ENCODE results near the gene ATP9B. TPM values are rescaled to one million over a fixed set of nuclear protein-coding genes. Genes with fewer than 3 reads are reported as not detected.

ATP9B gene
- total and polyA plus RNA-seq, 12 donors: 6.7 to 19.7 (median 14.5) TPM

DNA sequence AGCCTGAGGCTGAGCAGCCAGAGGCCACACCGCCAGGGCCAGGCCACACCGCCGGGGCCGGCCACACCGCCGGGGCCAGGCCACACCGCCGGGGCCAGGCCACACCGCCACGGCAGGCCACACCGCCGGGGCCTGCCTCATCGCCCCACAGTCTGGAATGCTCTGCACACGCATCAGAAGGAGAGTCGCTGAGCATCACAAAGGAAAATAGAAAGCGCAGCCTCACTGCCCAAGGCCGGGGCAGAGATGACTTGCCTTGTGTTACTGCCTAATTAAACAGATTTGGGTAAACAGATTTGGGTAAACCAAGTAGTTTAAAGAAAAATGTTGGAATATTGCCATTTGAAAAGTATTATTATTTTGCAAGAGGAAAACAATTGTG is 316.1 kb downstream of the ATP9B start:
- intact Hi-C loops (cut with DNase I): no loop called here
- H3K4me1 ChIP-seq: peaks cover 0 to 13% (median 0%) of the 10 kb centered on the region in 9 donors
- TF ChIP-seq CTCF (IDR thresholded peaks at IDR 0.05): no peak

GRCh38 chr18:79385708-79386341 is 316.6 kb downstream of the ATP9B start:
- WGBS, 2 donors: 82 to 83% methylated on average over 21 of the region's 21 CpGs
- Histone ChIP-seq H3K36me3 (no peaks in the 10 kb centered on the region), H3K4me3 (no peak overlapping the region), H3K4me1 (peaks cover 0 to 13% (median 0%) of the 10 kb centered on the region in 9 donors), H3K27ac (no peak overlapping the region), H3K9me3 (no peaks in the 10 kb centered on the region), H3K27me3 (peaks cover 0 to 34% (median 16%) of the 10 kb centered on the region in 7 donors)
- no peak for TF ChIP-seq CTCF (IDR thresholded peaks at IDR 0.05)
- DNase-seq: no peak
- no peak for ATAC-seq
- intact Hi-C loops (cut with DNase I): no loop called here

More for the DNA sequence above, 316.1 kb downstream of the ATP9B start:
- Histone ChIP-seq H3K27me3 (peaks cover 0 to 30% (median 16%) of the 10 kb centered on the region in 7 donors), H3K9me3 (no peaks in the 10 kb centered on the region), H3K27ac (no peak overlapping the region), H3K4me3 (no peak overlapping the region), H3K36me3 (no peaks in the 10 kb centered on the region)
- WGBS, 2 donors: 73 to 78% methylated on average over 17 of the region's 17 CpGs
- DNase-seq (no peak), ATAC-seq (no peak)

DNA sequence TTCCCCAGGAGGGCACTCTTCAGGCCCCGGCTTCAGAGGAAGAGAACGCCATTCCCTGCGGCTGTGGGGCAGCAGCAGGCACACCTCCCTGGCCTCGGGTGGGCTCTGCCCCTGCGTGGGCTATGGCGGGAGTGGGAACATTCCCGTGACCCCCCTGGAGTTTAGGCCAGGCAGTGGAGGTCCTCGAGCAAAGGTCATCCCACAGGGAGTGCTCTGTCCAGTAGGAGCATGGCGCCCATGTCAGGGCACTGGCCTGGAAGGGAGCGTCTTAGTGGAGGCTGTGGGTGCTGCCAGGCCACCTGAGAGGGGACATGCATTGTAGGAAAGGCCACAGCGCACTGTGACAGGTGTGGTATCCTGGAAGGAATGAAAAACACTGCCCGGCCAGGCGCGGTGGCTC is 317.4 kb downstream of the ATP9B start:
- Histone ChIP-seq H3K36me3 (no peaks in the 10 kb centered on the region), H3K4me3 (no peak overlapping the region), H3K4me1 (peaks cover 0 to 13% (median 0%) of the 10 kb centered on the region in 9 donors), H3K27ac (no peak overlapping the region), H3K9me3 (no peaks in the 10 kb centered on the region), H3K27me3 (peaks cover 0 to 41% (median 16%) of the 10 kb centered on the region in 7 donors)
- no peak for TF ChIP-seq CTCF (IDR thresholded peaks at IDR 0.05)
- 90 to 94% methylated on average over 14 of the region's 14 CpGs for WGBS, 2 donors
- ATAC-seq (no peak), DNase-seq (no peak)
- intact Hi-C loops (cut with DNase I): no loop called here

GRCh38 chr18:79387214-79387613 is 318.0 kb downstream of the ATP9B start:
- DNase-seq (no peak), ATAC-seq (no peak)
- H3K4me3 ChIP-seq: no peak overlapping the region
- WGBS, 2 donors: 75% methylated on average over 6 of the region's 6 CpGs
- H3K36me3 ChIP-seq: no peaks in the 10 kb centered on the region
- intact Hi-C loops (cut with DNase I): no loop called here
- peaks cover 0 to 13% (median 0%) of the 10 kb centered on the region in 9 donors for H3K4me1 ChIP-seq
- TF ChIP-seq CTCF (IDR thresholded peaks at IDR 0.05): no peak
- H3K27ac ChIP-seq: no peak overlapping the region
- H3K27me3 ChIP-seq: peaks cover 0 to 48% (median 16%) of the 10 kb centered on the region in 7 donors
- no peaks in the 10 kb centered on the region for H3K9me3 ChIP-seq
